Sigmoid colon (tissue), 4 donors: ENCODE results near the gene DLG1.

Experiments used
- EP300 ChIP-seq, 4 donors: sonication (generic); formaldehyde crosslinking; IDR thresholded peaks; one replicate each; pipeline ENCODE4 v1.6.1; 2017; ENCODE audit warnings: antibody characterized with exemption in 4 of 4
- POLR2A ChIP-seq, 2 donors: fragments of 450-650 bp; IDR thresholded peaks; one replicate each; pipeline ENCODE4 v1.6.1; 2016; ENCODE audit warnings: antibody characterized with exemption in 2 of 2, mild to moderate bottlenecking in 2 of 2, moderate library complexity in 2 of 2
- POLR2AphosphoS5 ChIP-seq, 4 donors: sonication (generic); formaldehyde crosslinking; IDR thresholded peaks; one replicate each; pipeline ENCODE4 v1.6.1; 2017; ENCODE audit warnings: antibody characterized with exemption in 4 of 4
- TF ChIP-seq, protein P1 (sequence below), 4 experiments: fragments of 450-650 bp in 3 of 4; fragments of 200-600 bp in 1 of 4; IDR thresholded peaks; one replicate each; pipeline ENCODE4 v1.5.1; 2016 to 2019; ENCODE audit warnings: antibody characterized with exemption in 4 of 4, mild to moderate bottlenecking in 3 of 4, moderate library complexity in 2 of 4

DNA sequence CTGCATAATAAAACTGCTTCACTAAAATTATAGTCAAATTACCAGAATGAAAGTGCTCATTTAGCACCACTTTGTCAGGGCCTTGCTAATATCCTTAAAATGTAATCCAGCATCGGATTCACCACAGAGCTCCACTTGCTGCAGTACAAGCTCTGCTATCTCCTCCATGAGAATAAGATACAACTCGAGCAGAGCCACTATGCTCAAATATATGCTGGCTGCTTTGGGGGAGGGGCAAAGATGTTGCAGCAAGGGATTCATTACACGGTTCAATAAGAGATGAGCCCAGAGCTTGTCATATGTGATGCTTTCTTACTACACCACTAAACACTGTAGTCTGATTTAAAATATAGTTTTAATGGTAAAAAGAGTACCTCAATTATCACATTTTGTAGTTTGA lies 72.2 kb downstream of the DLG1 start:
- TF ChIP-seq, protein P1, sequence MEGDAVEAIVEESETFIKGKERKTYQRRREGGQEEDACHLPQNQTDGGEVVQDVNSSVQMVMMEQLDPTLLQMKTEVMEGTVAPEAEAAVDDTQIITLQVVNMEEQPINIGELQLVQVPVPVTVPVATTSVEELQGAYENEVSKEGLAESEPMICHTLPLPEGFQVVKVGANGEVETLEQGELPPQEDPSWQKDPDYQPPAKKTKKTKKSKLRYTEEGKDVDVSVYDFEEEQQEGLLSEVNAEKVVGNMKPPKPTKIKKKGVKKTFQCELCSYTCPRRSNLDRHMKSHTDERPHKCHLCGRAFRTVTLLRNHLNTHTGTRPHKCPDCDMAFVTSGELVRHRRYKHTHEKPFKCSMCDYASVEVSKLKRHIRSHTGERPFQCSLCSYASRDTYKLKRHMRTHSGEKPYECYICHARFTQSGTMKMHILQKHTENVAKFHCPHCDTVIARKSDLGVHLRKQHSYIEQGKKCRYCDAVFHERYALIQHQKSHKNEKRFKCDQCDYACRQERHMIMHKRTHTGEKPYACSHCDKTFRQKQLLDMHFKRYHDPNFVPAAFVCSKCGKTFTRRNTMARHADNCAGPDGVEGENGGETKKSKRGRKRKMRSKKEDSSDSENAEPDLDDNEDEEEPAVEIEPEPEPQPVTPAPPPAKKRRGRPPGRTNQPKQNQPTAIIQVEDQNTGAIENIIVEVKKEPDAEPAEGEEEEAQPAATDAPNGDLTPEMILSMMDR (IDR thresholded peaks at IDR 0.05): no peak
- TF ChIP-seq POLR2A (IDR thresholded peaks at IDR 0.05) (no peak), POLR2AphosphoS5 (IDR thresholded peaks at IDR 0.05) (no peak), EP300 (IDR thresholded peaks at IDR 0.05) (no peak)
